ENCODE measurements around the gene TAF3. TPM values are rescaled to one million over a fixed set of nuclear protein-coding genes. Genes with fewer than 3 reads are reported as not detected.
"Not testable (repeated sequence)": the region's sequence is repeated elsewhere in the genome, so short reads cannot be mapped to it uniquely, and the experiment has no call there.

The TAF3 gene
- total RNA-seq, 2 experiments from 2014 or later, result 13.9 to 16.4 TPM

DNA sequence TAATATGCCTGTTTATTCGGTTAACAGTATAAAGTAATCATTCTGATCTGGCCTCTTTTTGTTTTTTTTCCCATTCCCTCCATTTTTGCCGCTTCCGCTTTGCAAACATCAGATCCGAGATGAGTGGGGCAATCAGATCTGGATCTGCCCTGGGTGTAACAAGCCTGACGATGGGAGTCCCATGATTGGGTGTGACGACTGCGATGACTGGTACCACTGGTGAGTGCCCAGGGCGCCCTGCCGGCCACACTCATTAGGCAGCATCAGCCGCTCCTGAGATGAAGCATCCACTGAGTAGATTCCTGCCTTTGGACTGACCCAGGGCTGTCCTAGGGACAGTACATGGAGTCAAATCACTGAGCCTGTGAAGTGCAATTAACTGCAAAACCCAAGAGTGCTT, 195.3 kb downstream of the TAF3 start:
- Mint-ChIP-seq H3K9me3 (no peaks in the 10 kb centered on the region), H3K4me1 (no peaks in the 10 kb centered on the region), H3K27ac (no peak overlapping the region), H3K27me3 (no peaks in the 10 kb centered on the region), H3K36me3 (ENCODE audit: low read depth) (peaks cover 7% of the 10 kb centered on the region), H3K4me3 (no peak overlapping the region)
- DNase-seq, result no peak
- ChIA-PET CTCF (interaction anchor here (1.3 kb wide), 1 partner anchor 20 kb away, joined by 3 read pairs; no protein-coding TSS in a partner anchor), POLR2A (no interaction called here)

DNA sequence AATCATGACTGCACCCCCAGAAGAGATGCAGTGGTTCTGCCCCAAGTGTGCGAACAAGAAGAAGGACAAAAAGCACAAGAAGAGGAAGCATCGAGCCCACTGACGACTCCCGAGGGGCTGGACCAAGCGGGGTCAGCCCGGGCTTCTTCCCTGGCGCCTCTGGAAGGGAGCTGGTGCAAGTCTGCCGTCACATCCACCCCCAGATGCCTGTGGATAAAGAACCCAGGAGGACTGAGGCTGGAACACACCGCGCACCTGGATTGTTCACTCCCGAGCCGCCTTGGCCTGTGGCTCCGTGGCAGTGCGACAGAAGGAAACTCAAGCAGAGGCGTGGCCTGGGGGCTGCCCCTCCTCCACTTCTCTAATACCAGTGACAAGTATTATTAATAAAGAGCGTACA, 196.3 kb downstream of the TAF3 start:
- Mint-ChIP-seq H3K4me1 (no peaks in the 10 kb centered on the region), H3K27ac (no peak overlapping the region), H3K4me3 (no peak overlapping the region), H3K9me3 (no peaks in the 10 kb centered on the region), H3K36me3 (ENCODE audit: low read depth) (peaks cover 7% of the 10 kb centered on the region), H3K27me3 (no peaks in the 10 kb centered on the region)
- ChIA-PET POLR2A (no interaction called here), CTCF (no interaction called here)
- no peak for DNase-seq

DNA sequence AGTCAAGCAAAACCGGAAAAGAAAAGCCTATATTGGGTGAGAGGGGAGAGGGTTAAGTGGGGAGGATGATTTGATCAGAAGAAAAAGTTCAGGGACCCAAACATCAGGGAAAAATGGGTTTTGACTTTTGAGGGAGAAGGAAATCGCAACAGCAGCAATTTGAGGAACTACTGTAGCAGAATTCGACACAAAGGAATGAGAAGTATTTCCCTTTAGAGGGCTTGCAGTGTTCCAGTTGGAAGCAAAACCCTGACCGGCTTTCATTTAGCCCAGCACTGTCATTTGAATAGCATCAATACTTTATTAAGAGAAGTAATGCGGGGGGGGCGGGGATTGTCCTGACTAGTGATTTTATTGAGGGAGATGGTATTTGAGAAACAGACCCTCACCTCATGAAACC, 199.0 kb downstream of the TAF3 start:
- no peaks in the 10 kb centered on the region for H3K4me1 Mint-ChIP-seq
- H3K4me3 Mint-ChIP-seq, result no peak overlapping the region
- H3K9me3 Mint-ChIP-seq, result no peaks in the 10 kb centered on the region
- POLR2A ChIA-PET, result no interaction called here
- no peak overlapping the region for H3K27ac Mint-ChIP-seq
- CTCF ChIA-PET, result no interaction called here
- peaks cover 3% of the 10 kb centered on the region for H3K36me3 Mint-ChIP-seq (ENCODE audit: low read depth)
- DNase-seq, result no peak
- no peaks in the 10 kb centered on the region for H3K27me3 Mint-ChIP-seq

DNA sequence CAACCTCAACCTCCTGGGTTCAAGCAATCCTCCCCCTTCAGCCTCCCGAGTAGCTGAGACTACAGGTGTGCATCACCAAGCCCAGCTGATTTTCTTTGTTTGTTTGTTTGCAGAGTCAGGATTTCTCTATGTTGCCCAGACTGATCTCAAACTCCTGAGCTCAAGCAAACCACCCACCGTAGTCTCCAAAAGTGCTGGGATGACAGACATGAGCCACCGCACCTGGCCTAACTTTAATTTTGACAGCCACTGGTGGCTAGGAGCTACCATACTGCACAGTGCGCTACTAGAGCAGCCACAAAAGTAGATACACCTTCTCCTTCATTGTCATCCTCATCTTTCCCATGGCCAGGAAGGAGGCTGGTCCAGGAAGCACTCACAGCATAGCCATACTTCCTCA, 205.0 kb downstream of the TAF3 start:
- Mint-ChIP-seq H3K4me3 (no peak overlapping the region), H3K36me3 (ENCODE audit: low read depth) (no peaks in the 10 kb centered on the region), H3K27ac (no peak overlapping the region), H3K27me3 (peaks cover 10% of the 10 kb centered on the region), H3K9me3 (no peaks in the 10 kb centered on the region), H3K4me1 (peaks cover 10% of the 10 kb centered on the region)
- ChIA-PET POLR2A (no interaction called here), CTCF (no interaction called here)
- no peak for DNase-seq

DNA sequence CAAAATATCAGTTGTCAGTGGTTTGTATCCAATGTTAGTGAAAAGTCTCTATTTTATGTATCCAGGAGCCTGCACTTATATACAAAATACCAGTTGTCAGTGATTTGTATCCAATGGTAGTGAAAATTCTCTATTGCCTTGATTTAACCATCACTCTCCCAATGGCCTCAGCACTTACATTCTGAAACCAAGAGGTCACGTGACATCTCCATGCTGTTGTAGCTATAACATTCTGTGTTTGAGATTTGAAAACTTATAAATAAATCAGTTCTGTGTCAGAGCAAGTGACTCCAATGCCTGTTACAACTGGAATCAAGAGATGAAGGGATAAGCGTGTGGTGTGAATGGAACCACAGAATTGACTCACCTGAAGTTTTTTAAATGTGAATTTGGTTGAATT, 205.5 kb downstream of the TAF3 start:
- H3K4me1 Mint-ChIP-seq, result peaks cover 10% of the 10 kb centered on the region
- no peaks in the 10 kb centered on the region for H3K9me3 Mint-ChIP-seq
- H3K4me3 Mint-ChIP-seq, result no peak overlapping the region

DNA sequence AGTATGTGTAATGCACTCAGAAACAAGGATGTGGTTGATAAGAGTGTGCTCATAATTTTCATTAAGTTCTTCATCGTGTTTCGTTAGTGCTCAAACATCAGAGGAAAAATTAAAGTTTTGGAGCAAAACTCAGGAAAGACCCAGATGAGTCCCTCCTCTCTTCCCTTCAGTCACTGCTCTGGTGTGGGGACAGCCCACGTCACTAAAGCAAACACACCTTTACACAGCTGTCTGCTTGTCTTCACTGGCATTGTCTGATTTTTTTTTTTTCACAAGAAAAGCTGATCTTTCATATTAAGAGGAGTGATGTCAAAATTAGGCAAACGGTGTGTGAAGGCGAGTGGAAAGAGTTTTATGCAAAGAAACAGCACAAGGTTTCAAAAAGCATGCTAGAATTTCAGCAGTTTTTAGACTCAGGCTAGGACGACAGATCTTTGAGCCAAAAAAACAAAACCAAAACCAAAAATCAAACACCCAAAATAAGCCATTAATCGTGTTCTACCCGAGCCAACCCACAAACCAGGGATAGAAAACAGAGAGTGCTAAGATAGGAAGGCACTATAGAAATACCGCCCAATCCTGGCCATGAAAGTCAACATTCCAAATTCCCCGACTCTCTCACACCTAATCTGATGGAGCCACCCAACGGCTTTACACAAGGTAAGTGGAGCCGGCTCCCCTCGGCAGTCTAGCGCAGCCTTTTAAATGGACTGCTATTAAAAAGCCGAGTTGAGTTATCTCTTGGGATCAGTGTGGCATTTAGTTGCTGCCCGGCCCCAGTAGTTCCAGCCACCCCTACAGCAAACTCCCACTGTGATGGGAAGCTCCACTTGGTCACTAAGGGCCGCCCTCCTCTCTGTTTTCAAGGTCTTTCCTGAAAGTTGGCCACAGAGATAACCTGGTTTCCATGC, 208.3 kb downstream of the TAF3 start:
- peak overlapping the region; percentile 27 for H3K27ac Mint-ChIP-seq
- ChIA-PET CTCF (no interaction called here), POLR2A (no interaction called here)
- H3K4me3 Mint-ChIP-seq, result peak overlapping the region; percentile 67
- no peak for DNase-seq
- H3K27me3 Mint-ChIP-seq, result peaks cover 13% of the 10 kb centered on the region
- H3K36me3 Mint-ChIP-seq (ENCODE audit: low read depth), result no peaks in the 10 kb centered on the region
- peaks cover 10% of the 10 kb centered on the region for H3K4me1 Mint-ChIP-seq
- H3K9me3 Mint-ChIP-seq, result no peaks in the 10 kb centered on the region

More for the DNA sequence above, 205.5 kb downstream of the TAF3 start:
- POLR2A ChIA-PET, result no interaction called here
- no peak for DNase-seq
- CTCF ChIA-PET, result interaction anchor here (1.1 kb wide), 1 partner anchor 41 kb away, joined by 4 read pairs; no protein-coding TSS in a partner anchor
- Mint-ChIP-seq H3K27ac (no peak overlapping the region), H3K27me3 (peaks cover 10% of the 10 kb centered on the region), H3K36me3 (ENCODE audit: low read depth) (no peaks in the 10 kb centered on the region)

DNA sequence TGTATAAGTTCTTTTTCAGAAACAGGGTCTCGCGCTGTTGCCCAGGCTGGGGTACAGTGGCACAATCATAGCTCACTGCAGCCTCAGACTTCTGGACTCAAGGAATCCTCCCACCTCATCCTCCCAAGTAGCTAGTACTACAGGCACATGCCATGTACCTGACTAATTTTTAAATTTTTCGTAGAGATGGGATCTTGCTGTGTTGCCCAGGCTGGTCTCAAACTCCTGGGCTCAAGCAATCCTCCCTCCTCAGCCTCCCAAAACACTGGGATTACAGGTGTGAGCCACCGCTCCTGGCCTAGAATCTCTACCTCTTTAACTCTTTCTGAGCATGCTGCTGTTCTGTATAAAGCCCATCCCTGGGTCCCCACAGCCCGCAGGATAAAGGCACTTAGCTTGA, 212.9 kb downstream of the TAF3 start:
- H3K27ac Mint-ChIP-seq; H3K36me3 Mint-ChIP-seq (ENCODE audit: low read depth); POLR2A ChIA-PET; CTCF ChIA-PET; DNase-seq; H3K9me3 Mint-ChIP-seq; H3K4me3 Mint-ChIP-seq: not testable (repeated sequence)
- Mint-ChIP-seq H3K27me3 (peaks cover 40% of the 10 kb centered on the region), H3K4me1 (peaks cover 19% of the 10 kb centered on the region)

DNA sequence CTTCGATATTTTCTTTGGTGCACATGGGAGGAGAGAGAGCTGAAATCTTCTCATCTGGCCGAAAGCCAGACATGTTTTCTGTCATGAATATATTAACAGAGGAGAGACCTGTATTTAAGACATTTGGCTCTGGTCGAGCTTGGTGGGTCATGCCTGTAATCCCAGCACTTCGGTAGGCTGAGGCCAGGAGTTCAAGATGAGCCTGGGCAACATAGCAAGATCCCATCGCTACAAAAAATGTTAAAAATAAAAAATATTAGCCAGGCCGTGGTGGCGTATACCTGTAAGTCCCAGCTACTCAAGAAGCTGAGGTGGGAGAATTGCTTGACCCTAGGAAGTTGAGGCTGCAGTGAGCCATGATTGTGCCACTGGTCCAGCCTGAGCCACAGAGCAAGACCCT, 214.3 kb downstream of the TAF3 start:
- Mint-ChIP-seq H3K4me3 (no peak overlapping the region), H3K36me3 (ENCODE audit: low read depth) (no peaks in the 10 kb centered on the region)
- POLR2A ChIA-PET, result interaction anchor here (0.6 kb wide), 1 partner anchor 452 kb away, joined by 3 read pairs; no protein-coding TSS in a partner anchor

DNA sequence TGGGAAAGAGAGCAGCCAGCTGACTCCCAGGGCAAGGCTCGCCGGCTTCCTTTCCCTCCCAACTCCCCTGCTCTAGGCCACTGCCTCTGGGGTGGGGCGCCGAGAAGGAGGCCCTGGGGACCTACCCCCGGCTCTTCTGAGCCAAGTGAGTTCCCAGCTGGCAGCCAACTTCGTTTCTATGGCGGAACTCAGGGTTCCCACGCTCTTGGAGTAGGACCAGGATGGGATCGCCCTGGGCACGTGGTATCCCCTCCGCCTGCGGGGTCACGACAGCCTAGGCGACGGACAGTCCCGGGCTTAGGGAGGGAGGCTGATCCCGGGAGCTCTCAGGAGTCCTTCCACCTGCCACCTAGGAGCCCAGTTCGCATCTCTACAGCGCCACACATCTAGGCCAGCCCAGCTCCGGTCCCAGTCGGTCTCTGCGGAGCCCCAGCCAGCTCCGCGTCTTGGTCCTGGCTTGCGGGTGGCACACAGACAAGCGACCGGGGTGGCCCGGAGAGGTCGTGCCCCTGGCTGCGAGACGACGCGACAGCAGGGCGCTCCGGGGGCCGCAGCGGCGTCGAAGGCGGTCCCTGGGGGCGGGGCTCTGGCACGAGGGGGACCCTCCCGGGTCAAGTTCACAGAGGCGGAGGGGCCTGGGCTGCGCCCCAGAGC, 215.6 kb downstream of the TAF3 start:
- Mint-ChIP-seq H3K4me3 (no peak overlapping the region), H3K27ac (no peak overlapping the region), H3K9me3 (no peaks in the 10 kb centered on the region), H3K27me3 (peaks cover 56% of the 10 kb centered on the region), H3K36me3 (ENCODE audit: low read depth) (no peaks in the 10 kb centered on the region), H3K4me1 (peaks cover 22% of the 10 kb centered on the region)
- DNase-seq, result no peak
- ChIA-PET CTCF (interaction anchor here (0.6 to 1.8 kb wide), 5 partner anchors 12 to 192 kb away, joined by 3 to 4 read pairs (median 4); no protein-coding TSS in a partner anchor), POLR2A (no interaction called here)

More for the DNA sequence above, 214.3 kb downstream of the TAF3 start:
- Mint-ChIP-seq H3K4me1 (peaks cover 15% of the 10 kb centered on the region), H3K27me3 (peaks cover 44% of the 10 kb centered on the region), H3K9me3 (no peaks in the 10 kb centered on the region), H3K27ac (no peak overlapping the region)
- CTCF ChIA-PET, result interaction anchor here (0.5 to 1.8 kb wide), 4 partner anchors 18 to 558 kb away, joined by 3 to 4 read pairs (median 4); no protein-coding TSS in a partner anchor
- DNase-seq, result no peak

DNA sequence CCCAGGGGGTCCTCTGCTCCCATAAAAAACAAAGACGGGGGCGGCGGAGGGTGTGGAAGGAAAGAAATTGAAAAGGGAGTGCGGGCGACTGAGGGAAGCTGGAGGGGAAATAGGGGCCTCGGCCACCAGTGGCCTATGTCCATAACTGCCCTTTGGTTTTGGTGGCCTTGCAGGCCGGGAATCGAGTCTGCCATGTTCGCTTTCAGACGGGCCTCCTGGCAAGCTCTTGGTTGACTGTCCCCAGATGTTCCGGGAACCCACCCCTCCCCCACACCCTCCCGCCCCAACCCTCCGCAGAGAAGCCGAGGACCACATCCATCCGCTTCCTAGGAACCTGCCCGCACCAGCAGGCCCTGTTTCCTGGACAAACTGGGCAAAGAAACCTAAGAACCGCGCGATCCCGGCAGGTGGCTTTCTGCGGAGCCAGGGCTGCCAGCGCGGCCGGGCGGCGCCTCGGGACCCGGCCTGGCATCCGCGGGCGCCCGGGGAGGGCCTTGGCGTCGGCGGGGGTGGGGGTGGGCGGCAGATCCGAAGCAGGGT, 216.2 kb downstream of the TAF3 start:
- Mint-ChIP-seq H3K27ac (no peak overlapping the region), H3K4me3 (no peak overlapping the region), H3K36me3 (ENCODE audit: low read depth) (no peaks in the 10 kb centered on the region), H3K9me3 (no peaks in the 10 kb centered on the region), H3K4me1 (peaks cover 22% of the 10 kb centered on the region), H3K27me3 (peaks cover 62% of the 10 kb centered on the region)
- ChIA-PET POLR2A (no interaction called here), CTCF (interaction anchor here (0.6 to 1.8 kb wide), 4 partner anchors 11 to 21 kb away, joined by 3 to 4 read pairs (median 4); no protein-coding TSS in a partner anchor)
- DNase-seq, result no peak

DNA sequence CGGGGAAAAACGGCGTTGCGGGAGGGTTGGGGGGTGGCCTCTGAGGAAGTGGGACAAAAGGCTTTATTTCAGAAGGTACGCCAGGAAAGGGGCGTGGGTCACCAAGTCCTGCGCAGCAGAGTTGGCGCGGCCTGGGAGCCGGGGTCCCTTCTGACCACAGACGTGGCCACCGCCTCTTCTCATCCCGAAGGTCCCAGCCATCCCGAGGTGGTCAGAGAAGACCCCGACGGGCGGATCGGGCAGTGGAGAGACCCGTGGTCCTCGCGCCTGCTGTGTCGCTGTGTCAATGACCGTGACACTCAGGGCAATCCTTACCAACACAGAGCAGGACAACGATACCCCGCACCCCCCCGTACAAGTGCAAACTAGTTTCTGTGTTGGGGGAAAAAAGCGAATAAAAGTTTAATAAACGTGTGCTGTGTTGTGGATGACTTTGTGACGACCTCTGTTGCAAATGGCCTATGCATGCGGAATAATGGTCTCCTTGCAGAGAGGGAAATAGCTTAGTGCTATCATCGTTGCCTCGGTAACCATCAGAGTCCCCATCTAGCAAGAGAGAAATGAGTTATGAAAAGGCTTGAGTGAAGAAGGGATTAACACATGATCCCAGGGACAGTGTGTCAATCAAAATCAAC, 216.8 kb downstream of the TAF3 start:
- DNase-seq, result no peak

DNA sequence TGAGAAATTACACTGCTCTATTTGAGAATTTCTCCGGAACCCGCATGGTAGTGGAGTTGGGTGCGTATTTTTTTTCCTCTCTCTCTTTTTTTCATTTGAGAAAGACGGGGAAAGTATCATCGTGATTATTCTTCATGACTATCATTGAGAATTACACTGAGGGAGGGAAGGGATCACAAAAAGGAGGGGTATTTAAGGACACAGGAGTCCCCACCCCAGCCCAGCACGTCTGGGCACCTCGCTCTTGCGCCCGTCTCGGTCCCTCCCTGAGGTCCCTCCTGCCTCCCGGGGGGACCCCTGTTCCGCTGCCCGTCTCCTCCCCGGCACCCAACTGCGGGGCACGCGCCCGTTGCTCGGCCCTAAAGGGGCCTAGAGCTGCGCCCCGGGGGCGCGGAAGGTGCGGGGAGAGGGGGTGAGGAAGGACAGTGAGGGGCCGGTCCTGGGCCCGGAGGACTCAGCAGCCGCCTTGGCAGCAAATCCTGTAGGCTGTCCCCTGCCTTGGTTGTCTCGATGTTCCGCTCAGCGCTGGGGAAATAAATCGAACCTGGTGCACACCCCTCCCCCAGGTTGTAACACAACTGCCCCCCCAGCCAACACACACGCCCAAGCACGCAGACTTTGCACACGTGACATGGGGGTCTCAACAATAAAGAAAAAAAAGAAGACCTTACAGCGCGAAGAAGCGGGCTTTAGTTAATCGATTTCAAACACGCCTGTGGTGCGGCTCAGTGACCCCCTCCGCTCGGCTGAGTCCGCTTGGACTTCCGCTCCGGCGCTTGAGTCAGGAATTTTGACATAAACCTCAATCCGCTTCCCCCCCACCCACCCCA, 217.6 kb downstream of the TAF3 start:
- CTCF ChIA-PET, result no interaction called here
- Mint-ChIP-seq H3K4me3 (peak overlapping the region; percentile 63), H3K27me3 (peaks cover 76% of the 10 kb centered on the region), H3K4me1 (peaks cover 22% of the 10 kb centered on the region), H3K36me3 (ENCODE audit: low read depth) (no peaks in the 10 kb centered on the region), H3K27ac (peak overlapping the region; percentile 64), H3K9me3 (no peaks in the 10 kb centered on the region)
- no peak for DNase-seq
- POLR2A ChIA-PET, result no interaction called here

More for the DNA sequence above, 216.8 kb downstream of the TAF3 start:
- Mint-ChIP-seq H3K4me1 (peaks cover 22% of the 10 kb centered on the region), H3K36me3 (ENCODE audit: low read depth) (no peaks in the 10 kb centered on the region), H3K4me3 (peak overlapping the region; percentile 63), H3K27me3 (peaks cover 68% of the 10 kb centered on the region), H3K9me3 (no peaks in the 10 kb centered on the region), H3K27ac (peak overlapping the region; percentile 64)
- POLR2A ChIA-PET, result no interaction called here
- CTCF ChIA-PET, result interaction anchor here (1.2 kb wide), 1 partner anchor 10 kb away, joined by 3 read pairs; no protein-coding TSS in a partner anchor
